Amniotic epithelial cell (primary cell): ENCODE data around the gene PCA3.
A peak's percentile ranks its signal among the peaks of the same experiment; 100 is the strongest.
"Not testable (repeated sequence)": the region's sequence is repeated elsewhere in the genome, so short reads cannot be mapped to it uniquely, and the experiment has no call there.

Source experiments
- DNase-seq: peaks from one replicate; pipeline ENCODE4 v3.0.0-alpha.2; 2010; ENCODE audit warnings: low read depth

The PCA3 gene

DNA sequence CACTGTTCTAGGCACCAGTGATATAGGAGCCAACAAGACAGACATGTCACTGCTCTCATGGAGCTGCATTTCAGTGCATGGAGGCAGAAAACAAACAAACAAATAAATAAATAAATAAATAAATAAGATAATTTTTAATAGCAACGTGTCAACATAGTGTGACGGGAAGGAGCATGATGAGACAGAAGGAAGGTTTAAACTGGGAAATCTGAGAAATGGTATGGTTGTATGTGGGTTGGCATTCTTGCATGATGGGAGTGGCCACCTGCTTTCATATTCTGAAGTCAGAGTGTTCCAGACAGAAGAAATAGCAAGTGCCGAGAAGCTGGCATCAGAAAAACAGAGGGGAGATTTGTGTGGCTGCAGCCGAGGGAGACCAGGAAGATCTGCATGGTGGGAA lies at the start of gene PCA3:
Gene PCA3, plus strand, starts transcription at position 301 of the 400 bp plus-strand sequence.
- DNase-seq, result no peak

DNA sequence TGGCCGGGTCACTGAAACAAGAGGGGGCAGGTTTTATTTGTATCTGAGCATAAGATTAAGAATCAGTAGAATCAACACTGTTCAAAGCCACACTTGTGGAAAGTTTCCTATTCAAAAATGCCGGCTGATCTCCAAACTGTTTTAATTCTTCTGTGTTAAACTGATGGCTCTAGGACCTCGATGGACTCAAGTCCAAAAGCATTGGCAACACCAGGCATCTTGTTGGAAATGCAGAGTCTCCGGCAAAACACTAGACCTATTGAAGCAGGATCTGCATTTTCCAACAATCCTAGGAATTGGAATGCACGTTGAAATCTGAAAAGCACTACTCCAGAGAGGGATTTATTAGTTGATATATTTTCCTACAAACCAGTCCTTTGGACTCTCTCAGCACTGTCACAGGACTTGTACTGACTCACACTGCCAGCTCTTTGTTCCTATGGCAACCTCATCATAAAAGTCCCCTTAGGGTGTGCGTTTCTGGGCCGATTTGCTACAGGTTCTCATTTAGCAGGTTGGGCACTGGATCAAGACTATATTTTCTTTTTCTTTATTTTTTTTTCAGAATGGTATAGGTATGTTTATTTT lies 48.1 kb upstream of the PCA3 start:
- DNase-seq, result no peak

DNA sequence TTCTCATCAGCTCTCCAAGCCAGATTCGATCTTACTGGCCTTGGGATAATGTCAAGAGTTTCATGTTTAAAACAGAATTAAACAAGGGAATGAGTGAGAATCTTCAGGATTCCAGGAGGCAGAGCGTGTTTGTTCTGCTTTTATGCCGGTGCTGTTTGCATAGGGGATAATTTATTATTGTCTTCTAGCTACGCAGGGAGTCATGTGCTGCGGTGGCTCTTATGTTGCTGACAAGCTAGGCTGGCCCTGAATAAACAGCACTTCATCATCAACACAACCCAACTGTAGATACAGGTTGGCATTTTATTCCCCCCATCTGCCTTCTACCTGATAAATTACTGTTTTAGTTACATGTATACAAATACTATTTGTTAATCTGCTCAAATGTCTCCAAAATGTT lies 47.1 kb upstream of the PCA3 start:
- no peak for DNase-seq

DNA sequence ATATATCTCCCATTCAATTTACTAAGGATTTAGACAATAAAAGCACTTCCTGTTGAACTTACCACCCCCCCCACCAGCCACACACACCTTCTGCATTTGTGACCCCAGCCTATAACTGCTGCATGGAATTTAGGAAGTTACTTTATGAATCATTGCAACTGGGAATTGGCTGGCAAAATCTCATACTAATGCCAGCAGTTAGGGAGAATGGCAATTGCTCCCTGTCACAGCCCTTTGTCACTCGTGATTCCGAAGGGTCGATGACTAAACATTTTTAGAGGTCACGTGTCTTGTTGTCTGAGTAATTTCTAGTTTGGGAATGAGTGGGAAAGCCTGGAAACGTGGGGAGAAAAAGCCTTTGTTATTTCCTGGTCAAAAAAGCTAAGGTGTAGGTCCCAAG lies 46.6 kb upstream of the PCA3 start:
- no peak for DNase-seq

DNA sequence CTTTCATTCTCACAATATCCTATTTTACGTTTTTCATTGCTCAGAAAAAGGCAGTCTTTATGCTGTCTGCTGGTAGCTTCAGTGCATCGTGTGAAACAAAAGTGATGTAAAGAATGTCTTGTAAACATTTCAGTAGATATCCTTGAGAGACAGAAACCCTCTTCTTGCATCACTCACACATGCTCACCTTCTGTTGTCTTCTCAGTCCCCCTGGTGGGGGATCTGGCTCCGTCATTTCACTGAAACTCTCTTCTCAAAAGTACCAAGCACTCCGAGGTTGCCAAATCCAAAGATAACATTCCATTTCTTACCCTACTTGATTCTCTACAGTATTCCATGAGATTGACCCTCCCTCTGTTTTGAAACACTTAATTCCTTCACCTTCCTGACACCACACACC lies 46.1 kb upstream of the PCA3 start:
- peak; percentile 27 for DNase-seq

DNA sequence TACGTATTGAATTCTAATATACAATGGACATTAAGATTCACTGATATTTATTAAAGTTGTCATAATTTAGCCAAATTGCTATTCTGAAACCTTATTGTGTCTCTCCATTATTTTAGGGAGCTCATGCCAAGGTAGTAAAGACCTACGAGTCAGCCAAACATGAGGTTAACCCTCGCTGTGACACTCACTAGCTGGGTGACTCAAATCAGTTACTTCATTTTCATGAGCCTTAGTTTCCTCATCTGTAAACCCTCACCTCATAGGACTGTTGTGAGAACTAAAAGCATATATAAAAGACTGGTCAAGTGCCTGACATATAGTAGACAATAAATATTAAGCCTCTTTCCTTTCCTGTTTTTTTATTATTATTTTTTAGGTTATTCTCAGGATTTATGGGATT lies 44.0 kb upstream of the PCA3 start:
- DNase-seq, result no peak

DNA sequence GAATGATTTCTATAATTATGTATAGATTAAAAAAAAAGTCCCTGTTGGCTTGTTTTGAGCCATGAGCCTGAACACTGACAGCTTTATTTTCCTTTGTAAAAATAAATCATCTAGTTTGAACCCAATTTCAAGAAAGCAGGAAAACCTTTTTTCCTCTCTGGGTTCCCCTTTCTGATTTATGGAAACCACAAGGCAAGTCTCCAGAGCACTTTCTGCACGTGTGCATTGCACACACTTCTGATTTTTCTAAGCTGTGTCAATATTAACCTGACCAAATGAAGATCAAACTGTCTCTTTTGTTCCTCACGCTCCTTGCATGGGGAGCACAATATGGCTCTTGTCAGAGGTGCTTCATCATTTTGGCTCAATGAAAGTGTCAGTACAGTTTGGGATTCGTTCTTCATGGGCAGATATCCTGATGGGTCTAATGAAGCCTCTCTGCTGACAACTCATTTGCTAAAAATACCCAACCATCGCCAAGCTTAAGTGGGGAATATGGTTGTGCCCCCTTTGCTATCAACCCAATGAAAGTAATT lies 39.2 kb upstream of the PCA3 start:
- DNase-seq, result no peak

DNA sequence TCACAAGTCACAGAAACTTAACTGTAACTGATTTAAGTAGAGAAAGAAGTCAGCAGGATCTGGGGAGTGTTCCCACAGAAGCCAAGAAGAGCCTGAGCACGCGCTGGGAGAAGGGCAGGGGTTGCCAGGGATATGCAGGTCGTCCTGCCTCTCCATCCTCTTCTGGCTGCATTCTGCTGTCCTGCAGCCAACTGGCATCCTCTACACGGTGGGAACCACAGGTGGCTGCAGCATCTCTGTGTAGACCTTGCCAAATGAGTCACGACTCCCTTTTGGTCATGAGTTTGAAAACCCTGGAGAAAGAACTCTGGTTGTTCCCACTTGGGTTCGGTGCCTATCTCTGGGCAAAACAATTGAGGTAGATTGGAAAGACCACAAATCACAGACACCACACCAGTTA lies 38.4 kb upstream of the PCA3 start:
- DNase-seq, result no peak

DNA sequence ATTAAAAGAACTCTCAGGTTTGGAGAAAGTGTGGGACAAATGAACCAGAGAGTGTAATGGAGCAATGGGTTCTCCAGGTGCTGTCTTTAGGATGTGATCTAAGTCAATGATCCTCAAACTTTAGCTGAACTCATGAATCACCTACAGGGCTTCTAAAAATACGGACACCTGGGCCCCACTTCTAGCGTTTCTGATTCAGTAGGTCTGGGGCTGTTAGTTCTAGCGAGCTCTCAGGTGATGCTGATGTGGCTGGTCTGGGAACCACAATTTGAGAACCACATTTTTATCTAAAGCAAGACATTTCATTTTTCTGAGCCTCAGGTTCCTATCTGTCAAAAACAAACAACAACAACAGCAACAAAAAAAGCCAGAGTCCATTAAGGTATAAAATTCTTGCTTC lies 35.1 kb upstream of the PCA3 start:
- DNase-seq, result no peak

DNA sequence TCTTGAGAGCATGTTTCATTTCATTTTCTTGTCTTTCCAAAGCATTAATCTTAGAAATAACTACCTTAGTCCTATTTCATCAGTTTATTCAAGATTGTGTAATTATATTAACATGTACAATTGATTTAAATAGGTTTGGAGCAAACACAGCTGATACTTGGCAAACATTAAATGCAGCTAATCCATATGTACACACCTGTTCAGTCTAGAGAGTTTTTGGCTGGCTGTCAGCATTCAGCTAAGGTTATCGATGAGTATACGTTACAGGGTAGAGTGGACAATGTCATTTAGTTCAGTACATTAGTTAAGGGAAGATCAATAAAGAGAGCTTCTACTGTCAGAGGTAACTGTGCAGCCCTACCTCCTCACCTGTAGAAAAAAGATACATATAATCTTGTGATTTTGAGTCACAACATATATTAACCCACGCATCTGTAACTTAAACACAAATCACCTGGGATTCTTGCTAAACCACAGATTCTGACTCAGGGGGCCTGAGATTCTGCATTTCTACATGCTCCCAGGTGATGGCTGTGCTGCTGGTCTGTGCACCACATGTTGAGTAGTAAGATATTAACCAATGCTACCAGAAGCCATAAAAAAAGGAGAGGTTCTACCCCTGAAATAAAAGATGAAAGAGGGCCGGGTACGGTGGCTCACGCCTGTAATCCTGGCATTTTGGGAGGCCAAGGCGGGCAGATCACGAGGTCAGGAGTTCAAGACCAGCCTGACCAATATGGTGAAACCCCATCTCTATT lies 34.1 kb upstream of the PCA3 start:
- no peak for DNase-seq

DNA sequence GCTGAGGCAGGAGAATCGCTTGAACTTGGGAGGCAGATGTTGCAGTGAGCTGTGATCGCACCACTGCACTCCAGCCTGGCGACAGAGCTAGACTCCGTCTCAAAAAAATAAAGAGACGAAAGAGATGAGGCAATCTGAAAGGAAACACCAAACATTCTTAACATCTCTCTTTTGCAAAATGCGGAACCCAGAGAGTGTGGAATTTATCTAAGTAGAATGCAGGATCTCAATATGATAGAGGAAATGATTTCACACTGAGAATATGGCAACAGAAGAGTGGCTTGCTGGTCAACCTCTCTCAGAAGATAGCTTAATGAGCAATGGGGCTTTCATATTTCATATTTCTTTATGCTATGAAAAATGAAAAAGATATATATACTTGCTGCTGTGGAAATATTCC lies 33.4 kb upstream of the PCA3 start:
- peak; percentile 30 for DNase-seq

DNA sequence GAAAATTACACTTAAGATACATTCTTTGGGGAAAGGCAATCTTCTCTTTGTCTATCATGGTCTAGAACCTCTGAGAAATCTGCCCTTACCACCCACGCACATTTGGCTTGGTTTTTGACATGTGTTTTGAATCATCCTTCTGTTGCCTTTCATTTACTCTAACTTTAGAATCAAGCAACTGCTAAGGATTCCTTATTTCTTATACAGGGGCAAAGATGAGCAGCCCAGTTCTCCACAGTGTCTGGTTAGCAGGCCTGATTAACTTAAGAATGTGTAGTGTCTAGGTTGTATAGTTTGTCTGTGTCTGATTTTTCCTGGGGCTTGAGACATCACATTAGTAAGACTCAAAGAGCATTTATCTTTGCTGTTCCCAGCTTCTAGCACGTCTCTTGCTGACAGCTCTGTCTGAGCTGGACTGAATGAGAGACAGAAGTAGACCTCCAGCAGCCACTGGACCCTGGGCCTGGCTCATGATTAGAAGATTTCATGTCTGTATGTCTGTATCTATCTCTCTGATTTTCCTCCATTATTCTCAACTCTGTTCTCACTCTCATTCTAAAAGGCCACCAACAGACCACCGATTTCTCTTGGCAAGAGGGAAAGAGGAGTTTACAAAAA lies 31.8 kb upstream of the PCA3 start:
- peak; percentile 20 for DNase-seq

DNA sequence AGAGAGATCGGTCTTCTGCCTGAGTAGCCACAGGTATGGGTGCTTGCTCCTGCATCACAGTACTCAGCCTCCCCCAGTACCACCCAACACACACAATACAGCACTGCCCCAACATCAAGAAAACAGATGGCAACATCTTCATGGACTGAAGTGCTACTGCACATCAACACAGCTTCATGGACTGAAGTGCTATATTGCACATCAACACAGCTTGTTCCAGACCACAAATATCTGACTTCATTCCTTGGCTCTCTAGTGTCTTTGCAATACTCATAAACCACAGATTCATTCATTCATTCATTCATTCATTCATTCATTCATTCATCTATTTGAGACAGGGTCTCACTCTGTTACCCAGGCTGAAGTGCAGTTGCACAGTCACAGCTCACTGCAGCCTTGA lies 31.1 kb upstream of the PCA3 start:
- peak; percentile 39 for DNase-seq

DNA sequence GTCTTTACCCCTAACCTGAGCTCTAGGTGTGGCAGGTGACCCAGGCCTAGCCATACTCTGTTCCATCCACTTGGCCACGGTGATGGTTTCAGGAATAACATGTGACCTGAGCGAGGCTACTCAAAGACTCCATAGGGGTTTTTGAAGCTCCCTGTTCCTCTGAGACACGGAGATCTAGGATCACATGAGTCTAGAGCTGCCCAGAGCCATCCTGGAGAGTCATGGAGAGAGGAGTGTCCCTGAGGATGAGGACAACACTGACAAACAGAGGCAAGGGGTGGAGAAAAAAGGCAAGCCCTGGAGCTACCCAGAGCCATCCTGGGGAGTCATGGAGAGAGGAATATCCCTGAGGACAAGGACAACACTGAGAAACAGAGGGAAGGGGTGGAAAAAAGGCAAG lies 29.5 kb upstream of the PCA3 start:
- no peak for DNase-seq

DNA sequence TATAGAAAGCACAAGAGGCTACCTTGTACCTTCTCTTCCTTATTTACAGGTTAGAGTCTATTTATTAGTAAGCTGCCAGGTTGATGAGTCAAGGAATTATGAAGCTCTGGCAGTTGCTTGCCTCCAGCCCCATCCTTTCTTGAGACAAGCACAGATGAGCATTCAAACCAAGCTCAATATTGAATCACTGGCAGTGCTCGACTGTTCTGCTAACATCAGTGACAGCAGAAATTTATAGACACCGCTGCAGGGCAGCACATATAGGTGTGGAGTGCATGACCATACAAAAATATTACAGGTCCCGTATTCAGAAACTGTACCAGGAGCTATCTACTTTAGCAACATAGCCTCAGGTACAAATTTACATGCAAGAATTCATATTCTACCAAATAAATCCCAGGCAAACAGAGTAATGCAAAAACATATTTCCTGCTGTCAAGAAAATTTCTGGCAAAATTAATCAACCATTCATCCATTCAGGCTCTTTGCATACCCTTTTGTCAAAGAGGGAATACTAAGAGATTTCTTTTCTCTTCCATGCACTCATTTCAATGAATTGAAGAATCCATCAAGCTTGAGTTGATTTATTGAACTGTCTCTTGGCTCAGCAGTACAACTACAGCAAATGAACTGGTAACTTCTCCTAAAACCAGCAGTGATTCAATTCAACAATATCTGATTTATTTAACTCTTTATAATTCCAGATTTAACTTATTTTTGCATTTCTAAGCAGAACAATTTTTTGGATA lies 26.9 kb upstream of the PCA3 start:
- no peak for DNase-seq

DNA sequence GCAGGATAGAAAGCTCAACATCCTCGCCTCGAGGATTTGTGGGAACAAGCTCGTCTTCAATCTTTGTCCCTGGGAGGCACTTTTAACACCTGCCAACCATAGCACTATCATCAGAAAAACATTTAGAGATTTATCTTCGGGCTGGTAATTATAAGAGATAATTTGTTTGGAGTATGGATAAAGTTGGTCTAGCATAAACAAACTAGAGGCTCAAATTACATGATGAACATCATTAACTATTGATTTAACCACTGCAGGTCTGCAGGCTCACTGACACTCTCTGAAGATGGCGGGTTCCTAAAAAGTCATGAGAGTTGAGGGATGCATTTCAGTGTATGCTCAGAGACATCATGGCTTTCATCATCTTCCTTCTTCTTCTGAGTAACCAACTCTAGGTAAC lies 25.8 kb upstream of the PCA3 start:
- DNase-seq, result no peak

DNA sequence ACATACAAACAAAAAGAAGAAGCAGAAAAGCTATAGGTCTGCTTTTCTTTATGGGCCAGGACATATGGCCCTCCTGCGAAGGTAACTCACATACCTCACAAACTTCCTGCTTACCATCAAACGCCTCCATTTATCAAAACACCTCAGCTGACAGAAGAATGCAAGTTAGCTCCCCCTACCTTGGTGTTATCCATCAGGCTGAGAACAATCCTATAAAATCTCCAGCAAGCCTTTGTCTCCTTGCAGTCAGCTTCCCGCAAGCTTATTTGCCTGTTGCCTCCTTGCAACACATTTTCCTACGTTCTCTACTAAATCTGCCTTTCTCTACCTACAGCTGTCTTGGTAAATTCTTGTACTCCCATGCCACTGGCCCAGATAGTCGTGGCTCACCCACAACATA lies 22.7 kb upstream of the PCA3 start:
- no peak for DNase-seq

DNA sequence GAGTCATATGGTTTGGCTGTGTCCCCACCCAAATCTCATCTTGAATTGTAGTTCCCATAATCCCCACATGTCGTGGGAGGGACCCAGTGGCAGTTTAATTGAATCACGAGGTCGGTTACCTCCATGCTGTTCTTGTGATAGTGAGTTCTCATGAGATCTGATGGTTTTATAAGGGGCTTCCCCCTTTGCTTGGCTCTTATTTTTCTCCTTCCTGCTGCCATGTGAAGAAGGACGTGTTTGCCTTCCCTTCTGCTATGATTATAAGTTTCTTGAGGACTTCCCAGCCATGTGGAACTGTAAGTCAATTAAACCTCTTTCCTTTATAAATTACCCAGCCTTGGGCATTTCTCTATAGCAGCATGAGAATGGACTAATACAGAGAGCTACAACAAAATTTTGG lies 21.3 kb upstream of the PCA3 start:
- DNase-seq, result not testable (repeated sequence)

DNA sequence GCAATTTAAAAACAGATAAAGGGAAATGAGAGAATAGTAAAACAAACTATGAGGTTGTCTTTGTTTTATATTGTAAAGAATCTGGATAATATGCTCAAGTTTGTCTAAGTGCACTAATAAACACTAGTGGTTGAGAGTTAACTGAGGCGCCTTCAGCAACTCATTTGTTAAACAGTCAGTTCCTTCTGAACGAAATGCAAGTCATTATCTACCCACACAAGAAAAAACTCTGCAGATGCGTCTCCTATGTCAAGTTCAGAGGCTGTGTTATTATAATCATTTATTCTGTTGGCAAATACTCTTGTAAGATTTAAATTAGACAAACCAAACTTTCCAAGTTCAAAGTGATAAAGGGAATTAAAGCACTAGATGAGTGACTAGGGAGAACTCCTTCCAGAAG lies 20.3 kb upstream of the PCA3 start:
- DNase-seq, result no peak

DNA sequence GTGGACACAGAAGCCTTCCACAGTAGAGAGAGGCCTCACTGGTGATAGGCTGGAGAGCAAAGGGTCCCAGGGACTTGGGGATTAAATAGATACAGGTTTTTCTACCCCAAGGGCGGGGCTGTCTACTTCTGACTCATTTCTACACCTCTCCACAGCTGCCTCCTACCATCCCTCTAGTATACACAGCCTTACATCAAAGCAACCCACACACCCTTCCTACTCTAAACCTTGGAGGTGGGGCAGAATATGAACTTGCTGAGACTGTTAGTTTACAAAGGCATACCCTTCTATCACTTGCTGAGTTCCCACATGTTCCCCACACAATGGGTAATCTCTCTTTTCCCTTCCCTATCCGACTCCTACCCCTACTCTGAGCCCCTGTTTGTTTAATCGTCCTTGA lies 19.9 kb upstream of the PCA3 start:
- no peak for DNase-seq

DNA sequence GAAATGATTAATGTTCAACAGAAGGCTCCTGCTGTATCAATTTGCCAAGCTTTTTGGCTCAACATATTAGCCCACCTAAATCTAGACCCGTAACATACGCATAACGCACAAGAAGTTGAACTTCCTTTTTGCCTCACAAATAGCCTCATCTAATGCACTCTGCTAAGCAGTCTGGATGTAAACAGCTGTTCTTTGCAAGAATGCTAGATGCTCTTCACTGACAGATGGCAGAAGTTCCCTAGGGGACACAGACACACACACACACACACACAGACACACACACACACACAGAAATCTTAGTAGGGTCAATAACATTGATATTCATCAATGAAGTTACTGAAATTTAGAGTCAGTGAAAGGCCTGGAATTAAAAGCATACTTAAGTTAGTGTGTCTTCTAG lies 13.2 kb upstream of the PCA3 start:
- no peak for DNase-seq

DNA sequence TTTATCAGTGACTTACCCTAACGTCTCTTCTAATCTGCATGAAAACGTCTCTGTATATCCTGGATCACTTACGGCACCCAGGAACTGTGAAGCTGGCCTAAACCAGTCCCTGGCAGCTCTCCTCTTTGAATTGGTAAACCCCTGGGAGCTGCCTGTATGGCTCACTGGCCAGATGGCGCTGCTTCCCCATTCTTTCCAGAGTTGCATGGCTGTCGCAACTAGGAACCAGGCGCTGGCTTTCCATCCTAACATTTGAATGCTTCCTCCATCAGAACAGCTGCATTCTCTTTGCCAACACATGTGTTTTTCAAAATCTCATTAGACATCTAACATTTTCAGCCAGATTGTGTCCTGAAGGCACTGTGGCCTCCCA lies 8.0 kb upstream of the PCA3 start:
- peak; percentile 51 for DNase-seq
